HG02642 (cell line): ENCODE measurements around the gene PDPK1.
"Not testable (repeated sequence)": the region's sequence is repeated elsewhere in the genome, so short reads cannot be mapped to it uniquely, and the experiment has no call there.

Source experiments
- ATAC-seq: cut with Tn5 transposase; IDR thresholded peaks from one replicate; pipeline ENCODE4 v1.9.1; 2021; ENCODE audit warnings: mild to moderate bottlenecking; ENCODE audit not compliant: unreplicated experiment, poor library complexity

PDPK1 gene

DNA sequence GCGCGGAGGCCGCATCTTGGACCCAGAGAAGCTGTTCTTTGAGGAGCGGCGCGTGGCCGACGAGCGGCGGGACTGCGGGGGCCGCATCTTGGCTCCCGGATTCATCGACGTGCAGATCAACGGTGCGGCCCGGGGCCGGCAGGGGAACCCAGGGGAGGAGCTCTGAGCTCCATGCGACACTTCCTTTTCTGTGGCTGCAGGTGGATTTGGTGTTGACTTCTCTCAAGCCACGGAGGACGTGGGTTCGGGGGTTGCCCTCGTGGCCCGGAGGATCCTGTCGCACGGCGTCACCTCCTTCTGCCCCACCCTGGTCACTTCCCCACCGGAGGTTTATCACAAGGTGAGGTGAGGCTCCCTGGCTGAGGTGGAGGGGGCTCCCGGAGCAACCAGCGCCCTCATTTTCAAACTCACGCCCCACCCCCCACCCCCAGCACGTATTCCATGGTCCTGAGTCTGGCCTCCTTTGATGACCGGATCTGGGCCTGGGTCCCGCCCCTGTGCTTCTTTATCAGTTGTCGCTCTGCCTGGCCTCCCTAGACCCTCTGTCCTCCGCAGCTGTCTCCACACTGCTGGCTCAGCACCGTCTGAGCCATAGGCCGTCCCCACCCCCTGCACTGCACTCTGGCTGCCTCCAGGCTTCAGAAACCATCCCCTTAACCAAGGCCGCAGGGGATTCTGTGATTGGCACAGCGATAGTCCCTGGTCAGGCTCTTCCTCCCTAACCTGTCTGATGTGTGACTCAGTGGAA is 16.9 kb upstream of the PDPK1 start:
- ATAC-seq = peak; percentile 24

DNA sequence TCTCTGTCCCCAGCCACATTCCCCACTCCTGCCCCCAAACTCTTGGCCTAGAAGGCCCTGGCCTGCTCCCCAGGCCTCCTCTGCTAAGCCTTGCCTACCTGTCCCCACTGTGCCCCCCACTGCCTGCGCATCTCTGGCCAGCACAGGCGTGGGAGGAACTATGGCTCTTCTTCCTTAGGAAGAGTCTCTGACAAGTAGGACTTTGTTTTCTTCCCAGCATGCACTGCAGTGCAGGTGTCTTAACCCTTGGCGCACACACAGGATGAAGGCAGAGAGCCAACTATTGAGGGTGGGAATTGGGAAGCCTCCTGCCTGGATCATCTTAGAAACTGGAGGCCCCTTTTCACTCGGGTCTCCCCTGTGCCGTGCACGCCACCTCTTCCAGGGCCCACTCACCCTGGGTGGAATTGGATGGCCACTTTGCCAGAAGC is 14.0 kb upstream of the PDPK1 start:
- ATAC-seq = no peak

DNA sequence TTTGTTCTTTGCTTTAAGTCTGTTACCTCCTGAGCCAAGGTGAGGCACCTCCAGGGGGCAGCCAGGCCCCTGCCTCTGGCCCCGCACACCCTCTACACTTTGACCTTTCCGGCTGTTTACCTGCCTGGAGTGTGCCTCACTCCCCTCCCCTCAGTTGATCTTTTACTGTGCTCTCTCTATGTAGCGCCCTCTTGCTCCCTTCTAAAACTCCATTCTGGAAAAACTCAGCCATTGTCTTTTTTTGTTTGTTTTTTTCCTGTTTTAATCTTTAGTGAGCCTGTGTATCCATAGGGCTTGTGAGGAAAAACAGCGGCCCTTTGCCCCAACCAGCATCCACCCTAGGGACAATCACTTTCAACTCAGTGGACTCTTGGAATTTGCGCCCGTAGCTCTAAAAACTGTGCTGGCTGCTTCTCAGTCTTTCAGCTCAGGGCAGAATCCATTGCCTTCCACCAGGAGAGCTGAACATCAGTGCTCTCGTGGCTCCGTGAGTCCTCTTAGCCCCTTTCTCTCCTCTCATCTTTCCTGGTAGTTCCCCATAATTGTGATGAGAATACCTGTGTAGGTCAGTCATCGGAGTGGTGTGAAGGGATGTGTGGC is 13.4 kb upstream of the PDPK1 start:
- no peak for ATAC-seq

DNA sequence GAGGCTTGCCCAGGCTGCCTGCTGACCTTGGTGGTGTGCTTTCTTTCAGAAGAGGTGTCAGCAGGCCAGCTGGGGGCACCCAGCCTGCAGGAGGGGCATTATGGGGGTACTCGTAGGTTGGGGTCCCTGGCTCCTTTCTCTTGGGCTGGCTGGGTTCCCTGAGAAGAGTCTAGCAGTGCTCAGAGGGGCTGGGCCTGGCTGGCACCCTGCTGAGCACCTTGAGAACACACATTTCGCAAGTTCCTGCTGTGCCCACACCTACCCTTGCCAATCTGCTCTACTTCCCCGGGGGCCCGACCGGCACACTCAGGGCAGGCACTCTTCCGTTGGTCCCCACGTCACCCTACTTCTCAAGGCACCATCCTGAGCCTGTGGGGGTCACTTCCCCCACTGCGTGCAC is 11.7 kb upstream of the PDPK1 start:
- no peak for ATAC-seq

DNA sequence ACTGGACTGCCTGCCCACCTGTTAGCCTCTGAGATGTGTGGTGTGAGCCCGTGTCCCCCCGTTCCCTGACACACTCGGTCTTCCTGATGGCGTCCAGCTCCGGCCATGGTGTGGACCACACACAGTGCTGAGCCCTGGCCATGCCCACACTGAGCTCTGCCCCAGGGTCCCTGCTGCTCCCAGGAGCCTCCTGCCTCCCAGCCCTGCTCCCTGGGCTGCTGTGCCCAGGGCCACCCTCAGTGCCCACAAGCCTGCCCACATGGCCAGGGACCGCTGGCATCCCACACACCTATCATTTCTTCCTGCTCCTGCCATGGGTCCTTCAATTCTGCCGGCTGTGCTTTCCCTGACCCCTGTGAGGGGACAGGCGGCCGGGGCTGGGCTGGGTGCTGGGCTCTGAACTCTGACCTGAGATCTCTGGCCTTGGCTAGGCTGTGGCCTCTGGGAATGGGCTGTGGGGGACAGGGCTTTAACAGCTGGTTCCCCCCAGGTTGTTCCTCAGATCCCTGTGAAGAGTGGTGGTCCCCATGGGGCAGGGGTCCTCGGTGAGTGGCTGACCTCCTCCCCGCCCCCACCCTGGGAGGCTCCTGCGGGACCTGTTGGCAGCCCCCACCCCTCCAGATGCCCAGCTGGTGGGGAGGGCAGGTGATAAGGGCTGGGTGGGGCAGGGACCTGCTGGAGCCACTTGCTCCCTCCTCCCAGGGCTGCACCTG is 10.6 kb upstream of the PDPK1 start:
- ATAC-seq = no peak

DNA sequence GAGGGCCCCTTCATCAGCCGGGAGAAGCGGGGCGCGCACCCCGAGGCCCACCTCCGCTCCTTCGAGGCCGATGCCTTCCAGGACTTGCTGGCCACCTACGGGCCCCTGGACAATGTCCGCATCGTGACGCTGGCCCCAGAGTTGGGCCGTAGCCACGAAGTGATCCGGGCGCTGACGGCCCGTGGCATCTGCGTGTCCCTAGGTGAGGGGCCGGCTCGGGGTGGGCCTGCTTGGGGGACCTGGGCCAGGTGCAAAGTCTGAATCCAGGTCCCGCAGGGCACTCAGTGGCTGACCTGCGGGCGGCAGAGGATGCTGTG is 10.1 kb upstream of the PDPK1 start:
- ATAC-seq = no peak

DNA sequence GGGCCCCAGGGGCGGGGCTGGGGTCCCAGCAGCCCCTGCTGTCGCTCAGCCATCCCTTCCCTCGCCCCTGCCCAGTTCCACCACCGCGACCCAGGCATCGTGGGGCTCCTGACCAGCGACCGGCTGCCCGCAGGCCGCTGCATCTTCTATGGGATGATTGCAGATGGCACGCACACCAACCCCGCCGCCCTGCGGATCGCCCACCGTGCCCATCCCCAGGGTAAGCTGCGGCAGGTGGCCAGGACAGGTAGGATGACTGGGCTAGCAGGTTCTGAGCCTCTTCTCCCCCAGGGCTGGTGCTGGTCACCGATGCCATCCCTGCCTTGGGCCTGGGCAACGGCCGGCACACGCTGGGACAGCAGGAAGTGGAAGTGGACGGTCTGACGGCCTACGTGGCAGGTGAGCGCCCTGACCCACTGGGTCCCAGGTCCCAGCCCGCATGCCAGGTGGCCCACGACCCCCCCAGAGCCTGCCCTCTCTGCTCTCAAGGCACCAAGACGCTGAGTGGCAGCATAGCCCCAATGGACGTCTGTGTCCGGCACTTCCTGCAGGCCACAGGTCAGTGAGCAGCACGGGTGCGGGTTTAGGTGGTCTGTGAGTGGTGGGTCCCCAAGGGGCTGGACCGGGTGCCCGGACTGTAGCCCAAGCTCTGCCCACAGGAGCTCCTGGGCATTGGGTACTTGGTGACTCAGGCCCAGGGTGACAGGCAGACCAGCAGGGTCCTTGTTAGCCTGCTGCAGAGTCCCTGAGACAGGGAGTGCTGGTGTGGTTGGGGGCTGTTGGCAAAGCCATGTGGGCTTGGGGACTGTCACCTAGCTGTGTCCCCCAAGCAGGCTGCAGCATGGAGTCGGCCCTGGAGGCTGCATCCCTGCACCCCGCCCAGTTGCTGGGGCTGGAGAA is 9.4 kb upstream of the PDPK1 start:
- no peak for ATAC-seq

DNA sequence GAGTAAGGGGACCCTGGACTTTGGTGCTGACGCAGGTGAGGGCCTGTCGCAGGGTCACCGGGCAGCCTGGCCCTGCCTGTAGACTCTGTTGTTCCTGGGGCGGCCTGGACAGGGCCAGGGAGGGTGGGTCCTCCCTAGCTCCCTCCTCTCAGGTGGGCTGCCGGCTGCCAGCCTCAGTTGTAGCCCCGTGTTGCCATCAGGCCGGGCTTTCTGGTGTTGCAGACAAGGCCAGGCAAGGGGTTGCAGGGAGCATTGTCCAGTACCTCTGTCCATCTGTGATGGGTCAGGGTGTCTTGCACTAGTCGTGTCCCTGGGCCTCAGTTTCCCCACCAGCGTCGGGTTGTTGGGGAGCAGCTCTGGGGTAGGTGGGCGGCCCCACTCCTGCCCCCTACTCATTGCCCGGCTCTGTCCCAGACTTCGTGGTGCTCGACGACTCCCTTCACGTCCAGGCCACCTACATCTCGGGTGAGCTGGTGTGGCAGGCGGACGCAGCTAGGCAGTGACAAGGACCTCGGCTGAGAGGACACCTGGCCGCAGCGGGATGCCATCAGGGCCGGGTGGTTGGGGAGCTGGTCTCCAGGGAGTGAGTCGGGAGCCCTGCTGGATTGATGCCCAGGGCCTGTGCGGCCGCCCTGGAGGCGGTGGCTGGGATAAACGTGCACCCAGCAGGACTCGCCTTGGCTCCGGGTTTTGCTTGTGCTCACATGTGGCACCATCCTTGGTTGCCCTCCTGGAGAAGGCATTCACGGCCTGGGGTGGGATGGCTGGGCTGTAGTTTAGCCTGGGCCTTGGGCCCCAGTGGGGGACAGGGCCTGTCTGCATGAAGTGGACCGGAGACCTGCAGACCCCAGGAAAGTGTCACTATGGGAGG is 8.5 kb upstream of the PDPK1 start:
- no peak for ATAC-seq

DNA sequence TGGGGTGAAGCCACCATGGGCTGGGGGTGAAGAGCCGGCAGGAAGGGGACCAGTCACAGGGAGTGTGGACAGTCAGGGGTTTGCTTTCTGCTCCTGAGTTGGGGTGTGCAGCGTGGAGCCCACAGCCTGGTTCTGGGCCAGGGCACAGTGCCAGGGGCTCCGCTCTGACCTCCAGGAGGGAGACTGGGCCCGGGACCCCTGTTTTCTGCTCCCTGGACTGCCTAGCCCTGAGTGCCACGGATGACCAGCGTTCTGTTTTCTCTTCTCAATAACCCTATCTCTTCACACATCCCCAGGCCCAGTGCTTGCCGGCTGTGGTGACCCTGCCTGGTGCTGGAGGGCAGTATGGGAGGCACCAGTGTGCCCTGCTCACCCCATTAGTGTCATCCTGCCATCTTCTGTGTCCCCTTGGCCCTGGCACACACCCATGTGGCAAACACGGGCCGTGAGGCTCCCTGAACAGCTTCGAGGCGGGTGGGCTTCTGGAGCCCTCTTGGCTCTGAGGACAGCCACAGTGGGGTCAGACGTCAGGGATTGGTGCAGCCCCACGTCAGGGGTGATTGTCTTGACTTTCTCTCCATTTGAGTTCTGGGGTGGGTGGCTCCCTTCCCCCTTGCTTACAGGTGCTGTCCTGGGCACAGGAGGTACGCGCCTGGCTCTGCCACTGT is 7.7 kb upstream of the PDPK1 start:
- no peak for ATAC-seq

DNA sequence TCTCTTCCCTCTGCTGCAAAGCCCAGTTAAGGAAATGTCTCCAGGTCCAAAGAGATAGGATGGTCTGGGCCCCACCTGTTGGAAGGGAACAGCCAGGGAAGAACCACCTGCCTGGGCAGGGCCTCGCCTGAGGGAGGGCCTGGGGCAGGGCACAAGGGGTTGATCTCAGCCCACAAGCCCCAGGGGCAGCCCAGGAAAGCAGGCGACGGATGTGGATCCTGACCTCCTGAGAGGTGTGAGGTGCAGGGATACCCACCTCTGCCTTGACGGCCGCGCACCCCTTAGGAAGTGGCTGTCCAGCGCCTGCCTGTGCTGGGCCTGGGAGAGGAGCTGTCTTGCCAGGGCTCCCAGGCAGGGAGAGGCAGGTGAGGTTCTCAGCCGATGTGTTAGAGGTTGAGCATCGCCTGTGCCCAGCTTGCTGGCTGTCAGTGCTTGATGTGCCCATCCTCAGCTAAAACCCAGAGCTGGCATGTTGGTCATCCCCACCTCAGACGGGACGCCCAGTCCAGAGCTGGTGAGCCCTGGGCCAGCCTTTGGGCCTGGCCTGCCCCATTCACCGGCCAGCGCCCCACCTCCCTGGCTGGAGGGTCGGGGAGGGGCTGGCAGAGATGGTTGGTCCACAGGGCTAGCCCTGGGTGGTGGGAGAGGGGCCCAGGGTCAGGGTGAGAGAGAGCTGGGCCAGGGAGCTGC is 7.0 kb upstream of the PDPK1 start:
- no peak for ATAC-seq

DNA sequence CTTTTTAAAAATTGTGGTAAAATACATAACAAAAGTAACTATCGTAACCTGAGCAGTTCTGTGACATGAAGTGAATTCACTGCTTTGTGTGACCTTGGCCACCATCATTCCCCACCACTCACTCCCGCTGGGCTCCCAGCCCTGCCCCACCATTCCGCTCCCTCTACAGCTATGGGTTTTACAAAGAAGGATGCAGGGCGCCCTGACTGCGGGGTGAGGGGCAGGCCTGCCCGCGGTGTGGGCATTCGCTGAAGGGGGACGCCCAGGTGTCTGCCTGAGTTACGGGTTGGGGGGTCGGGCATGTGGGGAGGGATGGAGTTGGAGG is 6.5 kb upstream of the PDPK1 start, which contains the start of gene CEMP1:
TSS of gene CEMP1 (minus strand) at position 38 of the 325 bp plus-strand sequence. CDS start 335 bp downstream, outside the sequence.
- ATAC-seq = peak; percentile 2

DNA sequence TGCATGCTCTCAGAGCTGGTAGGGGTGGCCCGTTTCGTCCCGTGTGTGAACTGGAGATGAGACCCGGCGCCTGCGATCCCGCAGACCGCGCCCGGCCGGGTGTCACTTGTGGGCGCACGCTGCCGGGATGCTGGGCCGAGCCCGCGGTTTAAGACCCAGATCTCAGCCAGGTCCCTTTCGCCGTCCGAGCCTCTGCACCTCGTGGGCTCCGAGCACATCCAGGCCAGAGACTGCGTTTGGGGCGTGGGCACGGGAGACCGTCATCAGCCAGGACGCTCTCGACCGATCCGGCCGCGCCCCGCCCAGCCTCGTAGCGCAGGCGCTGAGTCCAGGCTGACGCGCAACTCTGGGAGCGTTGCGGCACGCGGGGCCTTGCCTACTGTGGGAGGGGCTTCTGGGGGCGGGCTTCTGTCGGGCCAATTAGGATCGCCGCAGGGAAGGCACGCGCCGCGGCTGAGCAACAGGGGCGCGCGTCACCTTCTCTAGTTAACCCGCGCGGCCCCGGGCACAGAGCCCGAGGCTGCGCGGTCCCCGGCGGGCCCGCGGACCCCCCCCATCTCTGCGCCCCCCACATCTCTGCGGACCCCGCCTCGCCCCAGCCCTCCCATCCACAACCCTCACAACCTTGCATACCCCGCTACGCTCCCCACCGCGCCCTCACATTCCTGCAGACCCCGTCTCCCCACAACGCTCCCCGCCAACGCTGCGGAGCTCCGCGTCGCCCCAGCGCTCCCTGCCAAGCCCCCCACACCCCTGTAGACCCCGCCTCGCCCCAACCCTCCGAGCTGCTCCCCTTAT is 5.9 kb upstream of the PDPK1 start:
- ATAC-seq = peak; percentile 85

DNA sequence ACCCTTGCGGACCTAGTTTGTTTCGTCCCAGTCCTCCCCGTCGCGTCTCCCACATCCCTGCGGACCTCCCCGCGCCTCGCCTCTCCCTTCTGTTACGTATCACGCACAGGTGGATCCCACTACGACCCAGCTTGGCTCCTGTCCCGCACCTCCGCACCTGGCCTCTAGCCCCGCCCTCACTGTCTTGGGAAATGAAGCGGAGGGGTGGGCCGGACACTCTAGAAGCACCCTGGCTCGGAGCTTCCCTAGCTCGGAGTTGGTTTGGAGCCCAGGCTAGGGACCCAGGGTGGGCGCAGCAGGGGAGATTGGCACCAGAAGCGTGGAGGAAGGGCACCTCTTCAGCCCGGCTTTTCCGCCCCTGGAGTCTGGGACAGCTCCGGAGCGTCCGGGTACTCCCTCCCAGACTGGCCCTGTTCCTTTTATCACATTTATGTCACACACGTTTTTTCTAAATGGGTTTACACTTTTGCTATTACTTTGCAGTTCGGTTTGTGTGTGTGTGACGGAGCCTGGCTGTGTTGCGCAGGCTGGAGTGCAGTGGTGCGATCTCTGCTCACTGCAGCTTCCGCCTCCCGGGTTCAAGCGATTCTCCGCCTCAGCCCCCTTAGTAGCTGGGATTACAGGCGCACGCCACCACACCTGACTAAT is 5.2 kb upstream of the PDPK1 start:
- no peak for ATAC-seq

DNA sequence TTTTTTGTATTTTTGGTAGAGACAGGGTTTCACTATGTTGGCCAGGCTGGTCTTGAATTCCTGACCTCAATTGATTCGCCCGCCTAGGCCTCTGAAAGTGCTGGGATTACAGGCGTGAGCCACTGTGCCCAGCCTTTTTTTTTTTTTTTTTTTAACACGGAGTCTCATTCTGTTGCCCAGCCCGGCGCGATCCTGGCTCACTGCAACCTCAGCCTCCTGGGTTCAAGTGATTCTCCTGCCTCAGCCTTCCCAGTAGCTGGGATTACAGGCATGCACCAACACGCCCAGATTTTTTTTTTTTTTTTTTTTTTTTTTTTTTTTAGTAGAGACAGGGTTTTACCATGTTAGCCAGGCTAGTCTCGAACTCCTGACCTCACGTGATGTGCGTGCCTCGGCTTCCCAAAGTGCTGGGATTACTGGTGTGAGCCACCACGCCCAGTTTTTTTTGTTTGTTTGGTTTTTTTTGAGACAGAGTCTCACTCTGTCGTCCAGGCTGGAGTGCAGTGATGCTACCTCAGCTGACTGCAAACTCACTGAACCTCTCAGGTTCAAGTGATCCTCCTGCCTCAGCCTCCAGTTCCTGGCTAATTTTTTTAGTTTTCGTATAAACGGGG is 4.6 kb upstream of the PDPK1 start:
- ATAC-seq = not testable (repeated sequence)

DNA sequence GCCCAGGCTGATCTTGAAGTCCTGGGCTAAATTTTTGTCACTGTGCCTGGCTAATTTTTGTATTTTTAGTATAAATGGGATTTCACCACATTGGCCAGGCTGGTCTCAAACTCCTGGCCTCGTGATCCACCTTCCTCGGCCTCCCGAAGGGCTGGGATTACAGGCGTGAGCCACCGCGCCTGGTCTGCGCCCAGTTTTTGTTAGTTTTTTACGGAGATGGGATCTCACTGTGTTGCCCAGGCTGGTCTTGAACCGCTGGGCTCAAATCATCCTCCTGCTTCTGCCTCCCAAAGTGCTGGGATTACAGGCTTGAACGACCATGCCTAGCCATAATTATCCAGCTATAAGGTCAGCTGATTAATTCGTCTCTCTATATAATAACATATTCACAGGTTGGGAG is 3.9 kb upstream of the PDPK1 start:
- ATAC-seq = no peak

DNA sequence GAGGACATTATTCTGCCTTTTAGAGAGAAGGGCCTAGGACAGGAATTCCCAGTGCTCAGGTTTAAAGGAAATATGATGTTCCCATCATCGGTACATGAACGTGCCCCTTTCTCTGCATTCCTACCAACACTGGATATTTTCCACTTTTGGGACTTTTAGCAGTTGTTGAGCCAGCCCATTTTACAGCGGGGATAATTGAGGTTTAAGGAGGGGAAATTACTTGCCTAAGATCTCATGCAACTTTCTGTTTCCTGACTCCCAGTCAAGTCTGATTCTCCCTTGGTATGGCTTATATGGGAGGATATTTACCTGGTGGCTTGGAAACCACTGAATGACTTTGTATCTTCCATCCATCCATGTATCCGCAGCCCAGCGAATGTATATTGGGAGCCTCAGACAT is 3.5 kb upstream of the PDPK1 start:
- ATAC-seq = not testable (repeated sequence)

DNA sequence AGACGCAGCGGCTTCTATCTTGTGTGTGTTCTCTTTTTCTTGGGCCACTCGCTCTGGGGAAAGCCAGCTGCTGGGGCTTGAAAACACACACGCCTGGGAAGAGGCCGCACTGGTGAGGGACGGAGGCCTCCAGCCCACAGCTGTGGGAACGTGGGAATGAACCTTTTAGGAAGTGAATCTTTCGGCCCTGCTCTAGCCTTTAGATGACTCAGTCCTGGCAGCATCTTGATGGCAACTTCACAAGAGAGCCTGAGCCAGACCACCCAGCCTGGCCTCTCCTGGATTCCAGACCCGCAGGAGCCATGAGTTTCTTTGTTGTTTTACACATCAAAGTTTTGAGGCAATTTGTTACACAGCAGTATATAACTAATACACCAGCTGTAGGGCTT is 2.2 kb upstream of the PDPK1 start:
- no peak for ATAC-seq
